ENCODE data around the gene LSM7.
A peak's percentile ranks its signal among the peaks of the same experiment; 100 is the strongest.

The LSM7 gene

DNA sequence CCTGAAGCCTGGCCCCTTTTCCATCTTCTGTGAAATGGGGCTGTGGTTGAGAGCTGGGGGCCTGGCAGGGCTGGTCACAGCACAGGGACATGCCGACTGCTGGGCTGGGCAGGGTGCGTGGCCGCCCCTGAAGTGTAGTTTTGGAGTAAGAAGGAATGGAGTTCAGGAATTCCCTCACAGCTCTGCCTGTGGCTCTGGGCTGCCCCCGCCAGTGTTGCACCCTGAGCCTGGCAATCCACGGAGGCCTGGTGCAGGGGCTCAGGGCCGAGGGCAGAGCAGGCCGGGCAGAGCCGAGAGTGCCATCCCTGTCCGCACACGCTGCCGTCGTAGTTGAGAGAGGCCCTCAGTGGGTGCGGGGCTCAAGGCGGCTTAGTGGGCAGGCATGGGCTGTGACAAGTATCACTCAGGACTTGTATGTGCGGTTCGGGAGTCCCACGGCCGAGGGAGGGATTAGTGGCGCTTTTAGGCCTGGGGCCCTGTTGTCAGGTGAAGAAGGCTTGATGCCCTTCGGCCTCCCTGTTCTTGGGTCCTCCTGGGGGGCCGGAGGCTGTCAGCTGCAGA lies 9.7 kb upstream of the LSM7 start:
- DNase-seq, result no peak

DNA sequence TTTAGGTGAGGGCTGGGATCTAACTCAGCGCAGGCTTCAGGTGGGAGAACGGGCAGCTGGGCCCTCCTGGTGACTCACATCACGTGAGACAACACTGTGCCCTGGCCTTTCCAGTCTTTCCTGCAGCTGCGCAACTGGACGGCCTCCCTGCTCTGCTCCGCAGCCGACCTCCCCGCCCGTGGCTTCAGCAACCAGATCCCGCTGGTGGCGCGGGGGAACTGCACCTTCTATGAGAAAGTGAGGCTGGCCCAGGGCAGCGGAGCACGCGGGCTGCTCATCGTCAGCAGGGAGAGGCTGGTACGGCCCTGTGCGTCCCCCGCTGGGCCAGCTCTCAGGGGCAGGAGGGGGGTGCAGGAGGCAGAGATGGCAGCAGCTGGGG lies 8.9 kb upstream of the LSM7 start:
- DNase-seq, result peak; percentile 46

DNA sequence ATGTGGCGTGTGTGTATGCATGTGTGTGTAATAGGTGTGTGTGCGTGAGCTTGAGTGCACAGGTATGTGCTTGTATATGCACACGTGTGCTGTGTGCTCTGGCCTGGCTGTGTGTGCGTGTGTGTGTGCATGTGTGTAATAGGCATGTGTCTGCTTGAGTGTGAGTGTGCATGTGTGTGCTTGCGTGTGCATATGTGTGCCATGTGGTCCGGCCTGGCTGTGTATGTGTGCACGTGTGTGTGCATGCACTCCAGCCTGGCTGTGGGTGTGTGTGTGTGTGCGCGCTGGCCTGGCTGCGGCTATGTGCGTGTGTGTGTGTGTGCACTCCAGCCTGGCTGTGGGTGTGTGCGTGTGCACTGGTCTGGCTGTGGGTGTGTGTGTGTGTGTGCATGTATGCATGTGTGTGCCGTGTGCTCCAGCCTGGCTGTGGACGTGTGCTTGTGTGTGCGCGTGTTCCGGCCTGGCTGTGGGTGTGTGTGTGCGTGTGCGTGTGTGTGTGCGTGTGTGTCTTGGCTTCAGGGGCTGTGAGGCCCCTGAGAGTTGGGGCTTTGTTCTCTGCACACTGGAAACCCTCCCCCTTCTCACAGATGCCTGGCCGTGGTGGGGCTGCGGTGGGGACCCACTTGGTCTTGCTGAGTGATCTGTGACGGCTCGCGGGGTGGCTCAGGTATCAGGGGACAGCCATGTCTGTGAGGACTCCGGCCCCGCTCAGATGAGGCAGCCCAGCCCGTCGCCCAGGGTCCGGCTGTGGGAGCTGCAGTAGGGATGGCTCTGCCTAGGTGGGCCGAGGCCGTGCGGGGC lies 8.3 kb upstream of the LSM7 start:
- no peak for DNase-seq

DNA sequence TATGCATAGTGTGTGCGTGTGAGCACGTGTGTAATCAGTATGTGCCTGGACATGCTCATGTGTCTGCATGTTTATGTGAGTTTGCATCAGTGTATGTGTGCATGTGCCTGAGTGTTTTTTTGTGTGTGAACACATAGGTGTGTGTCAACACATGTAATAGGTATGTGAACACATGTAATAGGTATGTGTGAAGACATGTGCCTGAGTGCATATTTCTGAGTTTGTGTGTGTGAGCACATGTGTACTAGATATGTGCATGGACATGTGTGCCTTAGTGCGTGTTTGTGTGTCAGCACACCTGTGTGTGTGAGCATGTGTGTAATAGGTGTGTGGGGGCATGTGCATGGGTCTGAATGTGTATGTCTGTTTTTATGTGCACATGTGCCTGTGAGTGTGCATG lies 7.5 kb upstream of the LSM7 start:
- DNase-seq, result no peak

DNA sequence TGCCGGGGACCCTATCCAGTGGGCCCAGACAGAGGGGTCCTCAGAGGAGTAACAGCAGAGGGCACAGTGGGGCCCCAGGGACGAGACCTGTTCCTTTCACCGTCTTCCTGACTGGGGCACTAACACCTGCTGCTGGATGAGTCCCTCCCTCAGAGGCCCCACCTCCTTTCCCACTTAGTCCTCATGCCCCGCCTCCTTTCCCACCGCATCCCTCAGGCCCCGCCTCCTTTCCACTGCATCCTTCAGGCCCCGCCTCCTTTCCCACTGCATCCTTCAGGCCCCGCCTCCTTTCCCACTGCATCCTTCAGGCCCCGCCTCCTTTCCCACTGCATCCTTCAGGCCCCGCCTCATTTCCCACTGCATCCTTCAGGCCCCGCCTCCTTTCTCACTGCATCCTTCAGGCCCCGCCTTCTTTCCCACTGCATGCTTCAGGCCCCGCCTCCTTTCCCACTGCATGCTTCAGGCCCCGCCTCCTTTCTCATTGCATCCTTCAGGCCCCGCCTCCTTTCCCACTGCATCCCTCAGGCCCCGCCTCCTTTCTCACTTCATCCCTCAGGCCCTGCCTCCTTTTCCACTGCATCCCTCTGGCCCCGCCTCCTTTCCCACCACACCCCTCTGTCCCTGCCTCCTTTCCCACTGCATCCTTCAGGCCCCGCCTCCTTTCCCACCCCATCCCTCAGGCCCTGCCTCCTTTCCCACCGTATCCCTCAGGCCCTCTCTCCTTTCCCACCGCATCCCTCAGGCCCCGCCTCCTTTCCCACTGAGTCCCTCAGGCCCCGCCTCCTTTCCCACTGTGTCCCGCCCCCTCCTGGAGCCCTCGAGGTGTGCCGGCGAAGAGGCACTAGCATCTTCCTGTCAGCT lies 6.8 kb upstream of the LSM7 start:
- DNase-seq, result no peak

DNA sequence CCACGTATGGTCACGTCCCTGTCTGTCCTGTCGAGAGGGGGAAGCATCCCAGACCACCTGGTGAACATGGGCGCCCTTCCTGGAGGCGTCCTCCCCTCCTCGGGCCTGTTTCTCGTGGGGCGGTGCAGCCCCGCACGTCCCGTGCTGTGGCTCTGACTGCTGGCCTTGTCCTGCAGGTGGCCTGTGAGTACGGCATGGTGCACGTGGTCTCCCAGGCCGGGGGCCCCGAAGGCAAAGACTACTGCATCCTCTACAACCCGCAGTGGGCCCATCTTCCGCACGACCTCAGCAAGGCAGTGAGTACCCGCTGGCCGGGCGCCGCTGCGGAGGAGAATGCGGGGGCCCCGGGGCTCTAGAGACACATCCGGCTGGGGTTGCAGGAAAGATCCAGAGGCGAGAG lies 6.0 kb upstream of the LSM7 start:
- DNase-seq, result no peak

DNA sequence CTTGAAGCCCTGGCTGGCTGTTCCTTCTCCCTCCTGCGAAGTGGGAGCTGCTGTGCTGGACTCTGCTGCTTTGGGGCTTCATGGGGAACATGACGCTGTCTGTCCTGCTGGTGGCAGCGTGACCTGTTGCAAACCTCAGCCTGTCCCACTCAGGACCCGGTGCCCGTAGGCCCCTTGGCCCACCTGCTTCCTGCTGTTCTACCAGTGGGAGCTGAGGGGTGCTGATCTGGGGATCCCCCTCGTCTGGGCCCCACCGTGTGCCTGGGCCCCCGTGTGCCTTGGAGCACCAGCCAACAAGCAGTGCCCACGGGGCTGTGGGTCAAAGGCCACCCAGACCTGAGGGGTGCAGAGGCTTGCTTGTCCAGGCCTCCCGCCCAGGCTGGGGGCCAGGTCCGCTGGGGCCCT lies 5.4 kb upstream of the LSM7 start:
- DNase-seq, result no peak

DNA sequence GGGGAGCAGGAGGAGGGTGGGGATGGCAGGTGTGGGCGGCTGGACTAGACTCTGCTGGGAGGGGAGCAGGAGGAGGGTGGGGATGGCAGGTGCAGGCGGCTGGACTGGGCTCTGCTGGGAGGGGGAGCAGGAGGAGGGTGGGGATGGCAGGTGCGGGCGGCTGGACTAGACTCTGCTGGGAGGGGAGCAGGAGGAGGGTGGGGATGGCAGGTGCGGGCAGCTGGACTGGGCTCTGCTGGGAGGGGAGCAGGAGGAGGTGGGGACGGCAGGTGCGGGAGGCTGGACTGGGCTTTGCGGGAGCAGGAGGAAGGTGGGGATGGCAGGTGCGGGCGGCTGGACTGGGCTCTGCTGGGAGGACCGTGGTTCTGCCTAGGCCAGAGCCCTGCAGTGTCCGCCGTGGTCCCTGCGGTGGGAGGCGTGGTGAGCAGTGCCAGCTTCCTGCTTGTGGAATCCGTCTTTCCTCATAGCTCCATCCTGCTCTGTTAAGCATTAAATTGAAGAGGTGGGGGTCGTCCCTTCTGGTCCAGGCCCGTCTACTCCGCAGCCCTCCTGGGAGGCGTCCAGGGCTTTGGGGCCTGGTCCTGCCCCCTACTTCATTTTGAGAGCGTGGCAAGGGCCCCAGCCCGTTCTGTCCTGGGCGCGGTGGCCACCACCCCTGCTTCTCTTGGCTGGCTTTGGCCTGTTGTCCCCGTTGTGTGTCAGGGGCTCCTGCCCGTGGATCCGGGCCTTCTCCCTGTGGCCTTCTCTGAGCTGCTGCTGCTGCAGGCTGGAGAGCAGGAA lies 4.8 kb upstream of the LSM7 start:
- no peak for DNase-seq

DNA sequence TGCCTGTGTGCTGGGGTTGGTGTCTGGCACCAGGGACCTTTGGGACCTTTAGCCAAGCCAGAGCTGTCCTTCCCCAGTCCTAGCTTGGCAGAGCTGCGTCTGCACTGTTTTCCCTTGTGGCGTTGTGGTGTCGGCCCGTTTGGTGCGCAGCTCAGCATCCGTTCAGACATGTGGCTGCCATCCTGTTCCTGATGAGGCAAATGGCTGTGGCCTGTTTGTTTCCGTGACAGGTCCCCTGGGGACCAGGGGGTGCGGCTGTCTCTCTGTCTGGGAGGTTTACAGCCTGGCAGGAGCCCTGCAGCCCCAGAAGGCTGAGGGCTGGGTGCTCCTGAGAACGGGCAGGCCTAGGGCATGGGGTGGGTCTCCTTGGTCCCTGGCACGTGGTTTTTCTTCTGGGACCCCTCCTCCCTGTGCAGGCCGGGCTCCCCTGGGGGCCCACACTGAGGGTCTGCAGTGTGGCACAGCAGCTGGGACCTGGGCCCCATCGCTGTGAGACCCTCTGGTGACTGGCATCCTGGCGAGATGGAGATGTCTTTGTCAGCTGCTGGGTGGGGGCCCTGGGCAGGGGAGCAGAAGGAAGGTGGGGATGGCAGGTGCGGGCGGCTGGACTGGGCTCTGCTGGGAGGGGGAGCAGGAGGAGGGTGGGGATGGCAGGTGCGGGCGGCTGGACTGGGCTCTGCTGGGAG lies 4.1 kb upstream of the LSM7 start:
- DNase-seq, result peak; percentile 33

DNA sequence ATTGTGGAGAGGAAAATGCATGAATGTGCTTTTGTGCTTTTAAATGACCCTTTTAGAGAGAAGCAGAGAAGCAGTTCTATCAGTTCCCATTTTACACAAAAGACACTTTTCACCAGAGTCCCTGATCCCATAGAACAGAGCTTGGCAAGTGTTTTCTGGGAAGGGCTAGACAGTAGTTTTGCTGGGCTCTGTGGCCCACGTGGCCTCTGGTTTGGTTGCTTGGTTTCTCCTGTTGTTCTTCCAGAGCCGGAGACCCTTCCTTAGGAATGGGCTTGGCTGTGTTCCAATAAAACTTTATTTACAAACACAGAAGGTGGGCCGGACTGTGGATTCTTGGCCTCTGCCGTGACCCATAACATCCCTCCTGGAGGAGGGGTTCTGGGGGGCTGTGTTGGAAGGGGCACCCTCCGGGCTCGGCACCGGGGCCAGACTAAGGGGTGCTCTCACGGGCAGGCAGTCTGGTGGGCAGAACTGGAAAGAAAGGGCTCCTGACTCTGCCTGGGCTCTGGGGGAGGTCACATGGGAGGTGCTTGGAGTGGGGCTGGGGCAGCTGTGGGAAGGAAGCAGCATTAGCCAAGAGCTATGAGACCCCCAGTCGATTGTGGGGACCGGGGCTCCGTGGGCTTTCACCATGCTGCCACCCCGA lies 3.3 kb upstream of the LSM7 start:
- no peak for DNase-seq

DNA sequence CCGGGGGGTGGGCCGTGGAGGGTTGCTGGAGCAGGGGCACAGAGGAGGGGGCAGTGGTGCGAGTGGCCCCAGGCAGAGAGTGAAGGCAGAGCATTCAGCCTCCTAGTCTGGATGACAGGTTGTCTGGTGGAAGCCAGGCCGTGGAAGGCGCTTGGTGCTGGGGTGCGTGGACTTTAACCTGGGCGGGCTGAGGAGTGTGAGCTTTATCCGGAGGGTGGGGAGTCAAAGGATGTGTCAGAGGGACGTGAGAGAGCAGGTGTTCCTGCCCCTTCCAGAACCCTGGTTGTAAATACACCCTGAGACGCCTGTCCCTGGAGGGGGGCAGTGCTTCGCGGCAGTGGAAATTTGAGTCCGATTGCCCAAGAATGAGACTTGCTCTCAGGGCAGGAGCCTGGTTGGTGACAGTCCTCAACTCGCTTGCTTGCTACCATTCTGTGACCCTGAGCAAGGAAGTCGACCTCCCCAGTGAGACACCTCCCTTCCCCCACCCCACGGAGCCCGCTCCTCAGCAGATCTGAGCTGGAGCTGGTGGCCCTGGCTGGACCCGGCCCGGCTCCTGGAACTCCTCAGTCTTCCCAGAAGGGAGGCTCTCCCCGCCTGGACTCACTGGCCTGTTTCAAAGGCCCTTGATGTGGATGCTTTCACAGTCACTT lies 2.4 kb upstream of the LSM7 start:
- no peak for DNase-seq

DNA sequence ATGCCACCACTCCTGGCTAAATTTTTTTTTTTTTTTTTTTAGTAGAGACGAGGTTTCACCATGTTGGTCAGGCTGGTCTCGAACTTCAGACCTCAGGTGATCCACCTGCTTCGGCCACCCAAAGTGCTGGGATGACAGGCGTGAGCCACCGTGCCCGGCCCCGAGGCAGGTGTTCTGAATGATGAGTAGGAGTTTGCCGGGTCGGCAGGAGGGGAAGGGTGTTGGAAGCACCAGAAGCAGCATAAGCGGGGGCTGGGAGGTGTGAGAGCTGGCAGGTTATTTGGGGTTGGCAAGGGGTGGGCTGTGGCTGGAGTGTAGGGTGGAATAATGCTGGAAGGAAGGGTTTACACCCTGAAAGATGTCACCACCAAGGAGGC lies 1.9 kb upstream of the LSM7 start:
- DNase-seq, result no peak

DNA sequence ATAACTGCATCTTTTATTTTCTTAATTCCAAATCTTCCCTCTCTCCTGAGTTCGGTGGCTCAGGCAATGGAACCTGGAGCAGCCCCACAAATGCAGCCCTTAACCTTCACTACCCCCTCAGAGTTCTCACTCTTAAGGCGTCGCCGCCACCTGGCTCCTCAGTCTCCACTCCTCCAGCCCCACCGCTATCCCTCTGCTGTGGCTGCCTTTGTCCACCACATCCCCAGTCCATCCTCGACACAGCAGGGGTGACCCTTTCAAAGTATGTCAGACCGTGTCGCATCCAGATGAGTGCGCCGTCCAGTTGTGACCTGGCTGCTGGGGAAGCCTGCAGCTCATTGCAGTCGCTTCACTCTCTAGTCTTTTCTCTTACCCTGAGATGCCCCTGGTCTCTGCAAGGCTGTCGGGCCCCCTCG lies 1.1 kb upstream of the LSM7 start:
- no peak for DNase-seq

DNA sequence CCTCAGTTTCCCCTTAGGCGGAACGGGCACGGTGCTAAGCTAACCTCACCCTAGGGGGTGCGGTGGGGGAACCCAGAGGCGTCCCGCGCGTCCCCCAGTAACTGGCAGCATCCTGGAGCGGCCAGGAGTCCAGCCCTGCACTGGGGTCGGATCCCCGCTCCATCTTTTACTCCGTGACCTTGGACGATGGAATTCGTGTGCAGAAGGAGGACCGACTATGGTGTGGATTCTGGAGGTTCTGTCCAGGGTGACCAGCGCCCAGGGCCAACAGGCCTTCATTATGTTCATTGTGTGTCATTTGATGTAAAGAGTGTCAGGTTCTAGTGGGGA lies 728 bp upstream of the LSM7 start:
- no peak for DNase-seq

DNA sequence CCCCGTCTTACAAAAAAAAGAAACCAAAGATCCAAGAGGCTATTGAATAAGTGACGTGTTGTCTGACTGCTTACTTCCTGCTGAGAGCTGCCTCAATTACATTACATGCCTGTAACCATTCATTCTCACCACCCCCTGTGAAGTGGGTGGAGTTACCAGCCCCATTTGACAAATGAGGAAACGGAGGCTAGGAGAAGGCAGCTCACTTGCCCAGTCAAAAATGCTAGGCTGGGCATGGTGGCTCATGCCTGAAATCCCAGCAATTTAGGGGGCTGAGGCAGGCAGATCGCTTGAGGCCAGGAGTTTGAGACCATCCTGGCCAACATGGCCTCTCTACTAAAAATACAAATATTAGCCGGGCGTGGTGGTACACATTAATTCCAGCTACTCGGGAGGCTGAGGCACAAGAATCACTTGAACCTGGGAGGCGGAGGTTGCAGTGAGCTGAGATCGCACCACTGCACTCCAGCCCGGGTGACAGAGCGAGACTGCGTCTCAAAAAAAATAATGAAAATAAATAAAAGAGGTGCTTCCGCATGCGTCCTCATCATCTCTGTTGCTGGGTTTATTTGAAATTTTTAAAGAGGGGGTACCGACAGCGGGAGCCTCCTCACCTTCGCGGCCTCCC lies 499 bp downstream of the LSM7 start:
- peak; percentile 93 for DNase-seq

DNA sequence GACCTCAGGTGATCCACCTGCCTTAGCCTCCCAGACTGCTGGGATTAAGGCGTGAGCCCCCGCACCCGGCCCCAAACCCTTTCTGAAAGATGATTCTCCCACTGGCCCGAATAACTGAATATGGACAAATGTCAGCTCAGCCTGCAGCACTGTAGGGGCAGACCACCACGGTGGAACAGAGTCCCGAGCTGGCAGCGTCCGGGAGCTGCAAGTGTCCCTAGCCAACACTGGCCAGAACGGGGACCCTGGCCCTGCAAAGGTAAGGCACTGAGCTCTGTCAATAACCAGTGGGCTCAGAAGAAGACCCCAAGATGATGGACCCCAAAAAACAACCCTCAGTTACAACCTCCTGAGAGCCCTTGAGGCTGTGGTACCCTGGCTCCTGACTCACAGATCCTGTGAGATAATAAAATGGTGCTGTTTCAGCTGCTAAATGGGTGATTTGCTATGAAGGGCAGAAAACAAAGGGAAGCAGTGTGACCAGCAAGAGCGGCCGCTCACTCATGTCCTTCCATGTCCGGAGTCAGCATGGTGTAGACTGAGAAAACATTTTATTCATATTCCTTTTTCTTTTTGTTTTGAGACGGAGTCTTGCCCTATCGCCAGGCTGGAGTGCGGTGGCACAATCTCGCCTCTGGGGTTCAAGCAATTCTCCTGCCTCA lies 1.6 kb downstream of the LSM7 start:
- no peak for DNase-seq

DNA sequence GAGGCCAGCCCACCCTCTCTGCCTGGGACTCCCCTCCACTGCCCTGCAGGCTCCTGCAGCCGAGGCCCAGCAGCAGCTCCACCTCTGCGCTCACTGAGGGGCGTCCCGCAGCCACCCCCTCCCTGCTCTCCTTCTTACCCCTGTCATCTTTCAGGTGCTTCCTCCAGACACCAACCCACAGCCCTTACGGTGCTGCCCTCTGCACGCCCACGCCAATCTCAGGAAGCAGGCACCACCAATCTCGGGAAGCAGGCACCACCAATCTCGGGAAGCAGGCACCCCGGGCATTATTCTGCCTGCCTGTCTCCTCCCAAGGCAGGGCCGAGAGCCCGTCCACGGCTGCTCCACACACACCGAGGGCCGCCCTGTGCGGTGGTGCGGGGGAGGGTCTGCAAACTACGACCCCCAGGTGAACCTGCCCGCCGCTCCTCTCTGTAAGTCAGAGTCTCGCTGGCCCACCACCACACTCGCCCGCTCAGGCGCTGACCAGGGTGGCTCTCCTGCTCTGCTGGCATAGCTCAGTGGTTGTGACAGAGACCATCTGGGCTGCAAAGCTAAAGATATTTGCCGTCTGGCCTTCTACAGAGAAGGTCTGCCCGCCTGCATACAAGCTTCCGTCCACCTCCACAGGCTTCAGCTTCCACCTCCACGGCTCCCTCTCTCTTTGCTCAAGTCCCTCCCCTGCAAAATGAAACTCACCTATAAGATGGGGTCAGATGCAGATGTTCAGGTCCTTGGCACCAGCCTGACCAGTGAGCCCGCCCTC lies 2.9 kb downstream of the LSM7 start:
- DNase-seq, result no peak

DNA sequence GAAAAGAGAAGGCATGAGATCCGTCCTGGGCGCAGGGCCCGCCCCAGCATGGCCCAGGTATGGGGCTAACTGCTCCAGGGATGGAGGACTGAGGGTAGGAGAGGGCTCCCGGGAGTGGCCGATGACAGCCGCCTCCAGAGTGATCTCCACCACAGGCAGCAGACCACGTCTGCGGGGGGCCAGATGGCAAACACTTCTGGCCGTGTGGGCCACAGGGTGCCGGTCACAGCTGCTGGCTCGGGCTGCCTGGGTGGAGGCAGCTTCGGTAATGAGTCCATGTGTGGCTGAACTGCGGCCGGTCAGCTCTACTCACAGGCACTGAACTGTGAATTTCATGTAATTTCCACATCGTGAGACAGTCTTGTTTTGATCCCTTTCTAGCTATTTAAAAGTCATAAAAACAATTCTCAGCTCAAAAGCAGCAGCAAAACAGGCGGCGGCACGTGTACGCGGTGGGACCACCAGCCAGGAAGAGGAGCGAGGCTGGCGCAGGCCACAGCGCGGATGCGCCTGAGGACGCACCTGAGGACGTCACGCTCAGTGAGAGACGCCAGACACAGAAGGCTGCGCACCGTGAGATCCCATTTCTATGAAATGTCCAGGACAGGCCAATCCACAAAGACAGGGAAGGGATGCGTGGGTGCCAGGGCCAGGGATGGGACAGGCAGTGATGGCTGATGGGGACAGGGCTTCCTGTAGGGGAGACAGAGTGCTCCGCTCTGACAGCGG lies 4.0 kb downstream of the LSM7 start:
- no peak for DNase-seq

DNA sequence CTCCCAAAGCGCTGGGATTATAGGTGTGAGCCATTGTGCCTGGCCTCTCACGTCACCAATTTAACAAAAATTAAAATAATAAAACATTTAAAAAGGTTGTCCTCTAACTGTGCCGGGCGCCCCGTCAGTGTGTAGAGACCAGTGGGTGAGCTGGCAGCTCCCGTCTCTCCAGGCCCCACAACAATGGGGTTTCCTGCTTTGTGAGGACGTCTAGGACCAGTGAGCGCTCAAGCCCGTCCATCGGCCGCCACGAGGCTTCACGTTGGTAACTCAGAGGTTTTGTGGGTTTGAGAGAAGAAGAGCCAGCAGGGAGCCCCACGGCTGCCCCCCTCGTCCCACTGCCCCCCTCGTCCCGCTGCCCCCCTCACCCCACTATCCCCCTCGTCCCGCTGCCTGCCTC lies 4.7 kb downstream of the LSM7 start:
- DNase-seq, result no peak

Data from fibroblast of skin of scalp (primary cell).